ENCODE data around the gene AP5S1. TPM values are rescaled to one million over a fixed set of nuclear protein-coding genes. Genes with fewer than 3 reads are reported as not detected.

The AP5S1 gene
- total and polyA plus RNA-seq, 9 of the 15 experiments (the other 6 are each of a cell fraction or from before 2014, with no cell fraction given) = 2.6 to 8.8 (median 4.4) TPM

- no peak for TF ChIP-seq MYNN (IDR thresholded peaks at IDR 0.05)
- TF ChIP-seq MYNN (CRISPR knock-in tag; IDR thresholded peaks at IDR 0.05) = no peak
- TF ChIP-seq CBX8 (IDR thresholded peaks at IDR 0.05; ENCODE audit: borderline replicate concordance, extremely low read depth, low read depth, low read length, poor library complexity, severe bottlenecking) = no peak
- TF ChIP-seq DNMT1 (IDR thresholded peaks at IDR 0.05) = no peak
- no peak for TF ChIP-seq EWSR1 (IDR thresholded peaks at IDR 0.05; ENCODE audit: borderline replicate concordance, low read depth, partially characterized antibody)
These were observed 15.8 kb downstream of the AP5S1 start (continued) for GRCh38 chr20:3836132-3836531.

GRCh38 chr20:3839328-3839727, 19.0 kb downstream of the AP5S1 start:
- peak overlapping the region; percentile 34; the same call in 1 of the 2 replicates for H3K4me2 ChIP-seq (ENCODE audit: insufficient read depth, low read length)
- FAIRE-seq (peak; percentile 87), DNase-seq (ENCODE audit: extremely low read depth in 1 of 4, low spot score in 3 of 4) (peak in 2 of 4 experiments; percentile 53 to 71), ATAC-seq (peak; percentile 68)
- 0 out of 2 replicates have a peak overlapping the region, but pooled peaks have one; percentile 45 for H2AFZ ChIP-seq (ENCODE audit: low read depth, low read length)
- H3K4me1 ChIP-seq (replicated peaks in 1 of 2; ENCODE audit: control insufficient read depth in 2 of 2, insufficient read depth in 2 of 2, low read length in 2 of 2) = peaks cover 27 to 31% of the 10 kb centered on the region in 2 experiments; a peak in 4 of 5 replicates
- H3K4me3 ChIP-seq = no peak overlapping the region
- WGBS (ENCODE audit: insufficient coverage, low coverage, missing lambda C conversion rate) = 8% methylated on average over 2 of the region's 3 CpGs
- H3K27ac ChIP-seq (ENCODE audit: extremely low read depth, low read depth, low read length) = no peak overlapping the region
- H3K9me3 ChIP-seq (replicated peaks; ENCODE audit: control insufficient read depth, insufficient read depth, low read depth, low read length) = no peaks in the 10 kb centered on the region
- H3K9me1 ChIP-seq (ENCODE audit: control insufficient read depth, insufficient read depth, low read length) = no peaks in the 10 kb centered on the region
- intact Hi-C loops (cut with micrococcal nuclease) = no loop called here
- no peaks in the 10 kb centered on the region for H4K20me1 ChIP-seq (replicated peaks; ENCODE audit: control insufficient read depth, insufficient read depth, low read length)
- CTCF ChIA-PET (ENCODE audit: low intra/inter-chr PET ratio) = no interaction called here
- H3K27me3 ChIP-seq (ENCODE audit: control insufficient read depth in 2 of 2, insufficient read depth in 2 of 2, low read length in 2 of 2) = no peaks in the 10 kb centered on the region
- no peaks in the 10 kb centered on the region for H3K79me2 ChIP-seq (ENCODE audit: control insufficient read depth, insufficient read depth, low read length)
- in situ Hi-C loops (cut with MboI) = no loop called here
- no TSS peak for BruUV-seq (replicated peaks)
- POLR2A ChIA-PET = interaction anchor here (1.0 to 1.1 kb wide), 2 partner anchors 12 to 19 kb away, joined by 3 to 4 read pairs; partner anchors contain the start of gene AP5S1
- no peaks in the 10 kb centered on the region for H3K36me3 ChIP-seq (ENCODE audit: control insufficient read depth, insufficient read depth, low read length)
- peak overlapping the region; percentile 19 to 34; a peak in 1 of 4 replicates for H3K9ac ChIP-seq (ENCODE audit: insufficient read depth in 1 of 2, low read depth in 2 of 2, low read length in 2 of 2)
- peak; percentile 33; the same call in 1 of the 2 replicates for TF ChIP-seq HDAC2 (IDR thresholded peaks at IDR 0.05)
- TF ChIP-seq KLF13 (tag; IDR thresholded peaks at IDR 0.05; ENCODE audit: borderline replicate concordance, low read depth) = no peak
- TF ChIP-seq ZNF311 (CRISPR knock-in tag; IDR thresholded peaks at IDR 0.05) = peak; percentile 49; the same call in 1 of the 2 replicates
- TF ChIP-seq ZNF134 (CRISPR knock-in tag; conservative IDR thresholded peaks at IDR 0.05) = 0 out of 2 replicates have a peak, but pooled peaks have one; percentile 6
- no peak for TF ChIP-seq ZNF197 (CRISPR knock-in tag; IDR thresholded peaks at IDR 0.05; ENCODE audit: low read depth)
- TF ChIP-seq JUN (IDR thresholded peaks at IDR 0.05; ENCODE audit: borderline replicate concordance, low read depth, low read length) = no peak
- TF ChIP-seq JUN (CRISPR knock-in tag; IDR thresholded peaks at IDR 0.05; ENCODE audit: borderline replicate concordance) = no peak
- no peak for TF ChIP-seq MCM7 (IDR thresholded peaks at IDR 0.05)
- peak in 1 of 2 experiments; percentile 77; a peak in 2 of 4 replicates for TF ChIP-seq RCOR1 (IDR thresholded peaks at IDR 0.05; ENCODE audit: borderline replicate concordance in 1 of 2, low read depth in 2 of 2, low read length in 2 of 2)
- peak; percentile 40; the same call in 1 of the 2 replicates for TF ChIP-seq GATAD2B (IDR thresholded peaks at IDR 0.05; ENCODE audit: borderline replicate concordance)
- TF ChIP-seq POLR2G (IDR thresholded peaks at IDR 0.05; ENCODE audit: low read depth, low read length) = no peak
- TF ChIP-seq GATAD2A (IDR thresholded peaks at IDR 0.05) = 0 out of 2 replicates have a peak, but pooled peaks have one; percentile 44
- TF ChIP-seq JUND (IDR thresholded peaks at IDR 0.05; ENCODE audit: borderline replicate concordance, low read depth, low read length) = no peak
- TF ChIP-seq JUND (tag; IDR thresholded peaks at IDR 0.05; ENCODE audit: borderline replicate concordance, low read depth, low read length) = no peak; the same call in 2 of the 3 replicates
- peak; percentile 74; the same call in 1 of the 2 replicates for TF ChIP-seq CTBP1 (IDR thresholded peaks at IDR 0.05; ENCODE audit: borderline replicate concordance)
- TF ChIP-seq TFAP4 (CRISPR knock-in tag; IDR thresholded peaks at IDR 0.05; ENCODE audit: borderline replicate concordance) = peak; percentile 78
- no peak for TF ChIP-seq MAX (CRISPR knock-in tag; IDR thresholded peaks at IDR 0.05)
- TF ChIP-seq NCOR1 (IDR thresholded peaks at IDR 0.05) = 0 out of 2 replicates have a peak, but pooled peaks have one; percentile 36

Data from K562 (cell line).